ENCODE data around the gene PRSS21.
A peak's percentile ranks its signal among the peaks of the same experiment; 100 is the strongest.

GRCh38 chr16:2856061-2856670 is 39.1 kb downstream of the PRSS21 start:
- TF ChIP-seq CTCF (tag by site-specific recombination; IDR thresholded peaks at IDR 0.05): no peak
- TF ChIP-seq SP2 (tag by site-specific recombination; IDR thresholded peaks at IDR 0.05): peak; percentile 39
